GM23248 (cell line): ENCODE results near the gene ZNF205.
"Not testable (repeated sequence)": the region's sequence is repeated elsewhere in the genome, so short reads cannot be mapped to it uniquely, and the experiment has no call there.

Experiments
- EZH2 ChIP-seq: fragments of 200-600 bp; sonication (generic); IDR thresholded peaks from 2 replicates; pipeline ENCODE4 v1.6.1; 2018; ENCODE audit warnings: antibody characterized with exemption, mild to moderate bottlenecking; ENCODE audit not compliant: insufficient read depth, poor library complexity, severe bottlenecking
- EZH2phosphoT487 ChIP-seq: fragments of 200-600 bp; sonication (generic); IDR thresholded peaks from 2 replicates; pipeline ENCODE4 v1.6.1; 2018; ENCODE audit warnings: antibody characterized with exemption, moderate library complexity, mild to moderate bottlenecking, low read depth; ENCODE audit not compliant: insufficient read depth

DNA sequence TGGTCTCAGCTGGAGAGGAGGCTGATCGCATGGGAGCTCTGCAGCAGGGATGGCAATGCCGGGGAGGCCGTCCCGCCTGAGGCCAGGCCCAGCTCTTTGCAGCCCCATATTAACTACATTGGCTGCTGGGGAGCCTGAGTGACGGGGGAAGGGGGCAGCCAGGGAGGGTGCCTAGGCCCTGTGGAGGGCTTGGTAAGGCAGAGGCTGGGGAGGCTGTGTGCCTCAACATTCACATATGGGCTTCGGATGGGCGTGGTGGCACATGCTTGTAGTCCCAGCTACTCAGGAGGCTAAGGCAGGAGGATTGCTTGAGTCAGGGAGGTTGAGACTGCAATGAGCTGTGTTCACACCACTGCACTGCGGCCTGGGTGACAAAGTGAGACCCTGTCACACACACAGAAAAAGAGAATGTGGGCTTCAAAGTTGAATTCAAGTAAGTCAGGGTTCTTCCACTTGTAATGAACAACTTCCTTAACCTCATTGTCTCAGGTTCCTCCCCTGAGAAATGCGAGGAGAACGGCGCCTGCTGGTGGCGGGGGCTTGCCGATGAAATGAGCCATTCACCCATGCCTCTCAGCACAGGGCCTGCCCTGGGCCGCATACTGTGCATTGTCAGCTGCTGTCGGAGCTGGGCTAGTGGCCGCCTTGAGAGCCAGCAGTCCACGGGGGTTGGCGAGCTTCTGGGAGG is 39.7 kb upstream of the ZNF205 start:
- TF ChIP-seq EZH2, EZH2phosphoT487: not testable (repeated sequence)
